K562 (cell line): Measurements from ENCODE around the gene CD37. TPM values are rescaled to one million over a fixed set of nuclear protein-coding genes. Genes with fewer than 3 reads are reported as not detected.
A peak's percentile ranks its signal among the peaks of the same experiment; 100 is the strongest.

Experiments used
- AFF4 ChIP-seq: sonication (generic); formaldehyde crosslinking; IDR thresholded peaks from 2 replicates; pipeline ENCODE4 v1.8.0; 2023; ENCODE audit warnings: mild to moderate bottlenecking, missing genetic modification reagents
- CTBP1 ChIP-seq: fragments of 450-650 bp; IDR thresholded peaks from 2 replicates; pipeline ENCODE4 v1.6.1; 2016; ENCODE audit warnings: borderline replicate concordance
- CTCF ChIP-seq, 3 experiments: IDR thresholded peaks in 2 of 3; conservative IDR thresholded peaks in 1 of 3; 2 replicates each; pipeline ENCODE4 v1.5.1; 2011 to 2012; ENCODE audit warnings: low read length in 3 of 3, mild to moderate bottlenecking in 3 of 3, control low read depth in 2 of 3, improper control_type of control experiment in 1 of 3, inconsistent platforms in 1 of 3, low read depth in 1 of 3, mixed read lengths in 1 of 3, moderate library complexity in 1 of 3; ENCODE audit not compliant: insufficient read depth in 2 of 3
- HCFC1 ChIP-seq: IDR thresholded peaks from 2 replicates; pipeline ENCODE4 v1.6.1; 2012; ENCODE audit warnings: low read depth, low read length, improper control_type of control experiment
- HDAC6 ChIP-seq: IDR thresholded peaks from 2 replicates; pipeline ENCODE4 v1.6.1; 2012; ENCODE audit warnings: low read depth, mild to moderate bottlenecking, control low read depth, inconsistent platforms, low read length, moderate library complexity
- MTA2 ChIP-seq: fragments of 450-650 bp; IDR thresholded peaks from 2 replicates; pipeline ENCODE4 v1.6.1; 2016; ENCODE audit warnings: low read depth
- NFXL1 ChIP-seq: fragments of 450-650 bp; formaldehyde crosslinking; IDR thresholded peaks from 2 replicates; pipeline ENCODE4 v1.4.0; 2021; ENCODE audit warnings: mild to moderate bottlenecking
- RCOR1 ChIP-seq, 2 experiments: IDR thresholded peaks; 2 replicates each; pipeline ENCODE4 v1.6.1; 2012; ENCODE audit warnings: low read depth in 2 of 2, low read length in 2 of 2, borderline replicate concordance in 1 of 2, improper control_type of control experiment in 1 of 2
- TFAM ChIP-seq: fragments of 250-450 bp; sonication (Bioruptor Pico); conservative IDR thresholded peaks from 2 replicates; pipeline ENCODE4 v1.5.0; 2021; ENCODE audit warnings: mild to moderate bottlenecking, moderate library complexity
- YY1 ChIP-seq, 3 experiments: IDR thresholded peaks; 2 replicates each; pipeline ENCODE4 v1.6.1; 2011; ENCODE audit warnings: low read length in 2 of 3, mild to moderate bottlenecking in 2 of 3, moderate library complexity in 2 of 3, borderline replicate concordance in 1 of 3, control low read depth in 1 of 3, low read depth in 1 of 3; ENCODE audit not compliant: insufficient read depth in 3 of 3, insufficient replicate concordance in 2 of 3, control insufficient read depth in 1 of 3, insufficient read length in 1 of 3; ENCODE audit errors: extremely low read depth in 1 of 3
- ZNF77 ChIP-seq: fragments of 250-450 bp; sonication (Bioruptor Pico); IDR thresholded peaks from 2 replicates; pipeline ENCODE4 v1.5.0; 2020
- polyA plus RNA-seq, 8 experiments: library from polyadenylated mRNA; depleted of rRNA in 4 of 8; stranded (reverse) in 5 of 8; unstranded in 3 of 8; fragments of >200 nt; fragmentation: Nextera tagmentation in 2 of 8; fragmentation: Illumina TruSeq in 1 of 8; extraction: Ambion mirVana in 2 of 8; extraction: Trizol in 1 of 8; gene quantifications; 2 replicates each; pipeline versions ENCODE4 v1.2.1 to v1.2.3, GENCODE V29; 2011 to 2014; ENCODE audit warnings: inconsistent platforms in 1 of 8, missing spikeins in 1 of 8
- total RNA-seq, 7 experiments: library from RNA; depleted of rRNA in 6 of 7; stranded (reverse); fragments of >200 nt in 6 of 7; fragmentation: Illumina TruSeq in 2 of 7; extraction: Trizol in 2 of 7; gene quantifications; 2 replicates each; pipeline versions ENCODE4 v1.2.1 to v1.2.3, GENCODE V29; 2011 to 2021; ENCODE audit warnings: low replicate concordance in 1 of 7
- TF ChIP-seq, protein P1 (sequence below): fragments of 150-350 bp; IDR thresholded peaks from 2 replicates; pipeline ENCODE4 v1.6.1; 2014; ENCODE audit warnings: low read depth, mild to moderate bottlenecking, low read length, borderline replicate concordance
- TF ChIP-seq, protein P2 (sequence below): fragments of 250-450 bp; sonication (Bioruptor Pico); IDR thresholded peaks from 2 replicates; pipeline ENCODE4 v1.5.0; 2021; ENCODE audit warnings: mild to moderate bottlenecking, moderate library complexity

Gene CD37
- total and polyA plus RNA-seq, 9 of the 15 experiments (the other 6 are each of a cell fraction or from before 2014, with no cell fraction given): 2.5 to 19.0 (median 7.4) TPM

GRCh38 chr19:49301165-49301865, 33.9 kb upstream of the CD37 start (continued):
- TF ChIP-seq, protein P1, sequence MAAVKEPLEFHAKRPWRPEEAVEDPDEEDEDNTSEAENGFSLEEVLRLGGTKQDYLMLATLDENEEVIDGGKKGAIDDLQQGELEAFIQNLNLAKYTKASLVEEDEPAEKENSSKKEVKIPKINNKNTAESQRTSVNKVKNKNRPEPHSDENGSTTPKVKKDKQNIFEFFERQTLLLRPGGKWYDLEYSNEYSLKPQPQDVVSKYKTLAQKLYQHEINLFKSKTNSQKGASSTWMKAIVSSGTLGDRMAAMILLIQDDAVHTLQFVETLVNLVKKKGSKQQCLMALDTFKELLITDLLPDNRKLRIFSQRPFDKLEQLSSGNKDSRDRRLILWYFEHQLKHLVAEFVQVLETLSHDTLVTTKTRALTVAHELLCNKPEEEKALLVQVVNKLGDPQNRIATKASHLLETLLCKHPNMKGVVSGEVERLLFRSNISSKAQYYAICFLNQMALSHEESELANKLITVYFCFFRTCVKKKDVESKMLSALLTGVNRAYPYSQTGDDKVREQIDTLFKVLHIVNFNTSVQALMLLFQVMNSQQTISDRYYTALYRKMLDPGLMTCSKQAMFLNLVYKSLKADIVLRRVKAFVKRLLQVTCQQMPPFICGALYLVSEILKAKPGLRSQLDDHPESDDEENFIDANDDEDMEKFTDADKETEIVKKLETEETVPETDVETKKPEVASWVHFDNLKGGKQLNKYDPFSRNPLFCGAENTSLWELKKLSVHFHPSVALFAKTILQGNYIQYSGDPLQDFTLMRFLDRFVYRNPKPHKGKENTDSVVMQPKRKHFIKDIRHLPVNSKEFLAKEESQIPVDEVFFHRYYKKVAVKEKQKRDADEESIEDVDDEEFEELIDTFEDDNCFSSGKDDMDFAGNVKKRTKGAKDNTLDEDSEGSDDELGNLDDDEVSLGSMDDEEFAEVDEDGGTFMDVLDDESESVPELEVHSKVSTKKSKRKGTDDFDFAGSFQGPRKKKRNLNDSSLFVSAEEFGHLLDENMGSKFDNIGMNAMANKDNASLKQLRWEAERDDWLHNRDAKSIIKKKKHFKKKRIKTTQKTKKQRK: no peak
- TF ChIP-seq YY1 (IDR thresholded peaks at IDR 0.05; ENCODE audit: borderline replicate concordance in 1 of 3, control insufficient read depth in 1 of 3, extremely low read depth in 1 of 3, insufficient read depth in 3 of 3, insufficient read length in 1 of 3, insufficient replicate concordance in 2 of 3, low read depth in 1 of 3, low read length in 2 of 3) (peak; percentile 25 to 80 (median 71)), ZNF77 (CRISPR knock-in tag) (no peak), CTCF (IDR thresholded peaks at IDR 0.05 in 2 of 3, conservative IDR thresholded peaks at IDR 0.05 in 1 of 3; ENCODE audit: insufficient read depth in 2 of 3, low read depth in 1 of 3, low read length in 3 of 3) (peak; percentile 92 to 97 (median 93)), NFXL1 (CRISPR knock-in tag) (no peak), CTBP1 (peak; percentile 22; the same call in 1 of the 2 replicates), HCFC1 (0 out of 2 replicates have a peak, but pooled peaks have one; percentile 13), RCOR1 (IDR thresholded peaks at IDR 0.05; ENCODE audit: borderline replicate concordance in 1 of 2, low read depth in 2 of 2, low read length in 2 of 2) (peak in 1 of 2 experiments; percentile 41; a peak in 1 of 4 replicates), TFAM (CRISPR knock-in tag) (no peak), MTA2 (no peak), HDAC6 (no peak), AFF4 (CRISPR knock-in tag) (no peak)
- TF ChIP-seq, protein P2, sequence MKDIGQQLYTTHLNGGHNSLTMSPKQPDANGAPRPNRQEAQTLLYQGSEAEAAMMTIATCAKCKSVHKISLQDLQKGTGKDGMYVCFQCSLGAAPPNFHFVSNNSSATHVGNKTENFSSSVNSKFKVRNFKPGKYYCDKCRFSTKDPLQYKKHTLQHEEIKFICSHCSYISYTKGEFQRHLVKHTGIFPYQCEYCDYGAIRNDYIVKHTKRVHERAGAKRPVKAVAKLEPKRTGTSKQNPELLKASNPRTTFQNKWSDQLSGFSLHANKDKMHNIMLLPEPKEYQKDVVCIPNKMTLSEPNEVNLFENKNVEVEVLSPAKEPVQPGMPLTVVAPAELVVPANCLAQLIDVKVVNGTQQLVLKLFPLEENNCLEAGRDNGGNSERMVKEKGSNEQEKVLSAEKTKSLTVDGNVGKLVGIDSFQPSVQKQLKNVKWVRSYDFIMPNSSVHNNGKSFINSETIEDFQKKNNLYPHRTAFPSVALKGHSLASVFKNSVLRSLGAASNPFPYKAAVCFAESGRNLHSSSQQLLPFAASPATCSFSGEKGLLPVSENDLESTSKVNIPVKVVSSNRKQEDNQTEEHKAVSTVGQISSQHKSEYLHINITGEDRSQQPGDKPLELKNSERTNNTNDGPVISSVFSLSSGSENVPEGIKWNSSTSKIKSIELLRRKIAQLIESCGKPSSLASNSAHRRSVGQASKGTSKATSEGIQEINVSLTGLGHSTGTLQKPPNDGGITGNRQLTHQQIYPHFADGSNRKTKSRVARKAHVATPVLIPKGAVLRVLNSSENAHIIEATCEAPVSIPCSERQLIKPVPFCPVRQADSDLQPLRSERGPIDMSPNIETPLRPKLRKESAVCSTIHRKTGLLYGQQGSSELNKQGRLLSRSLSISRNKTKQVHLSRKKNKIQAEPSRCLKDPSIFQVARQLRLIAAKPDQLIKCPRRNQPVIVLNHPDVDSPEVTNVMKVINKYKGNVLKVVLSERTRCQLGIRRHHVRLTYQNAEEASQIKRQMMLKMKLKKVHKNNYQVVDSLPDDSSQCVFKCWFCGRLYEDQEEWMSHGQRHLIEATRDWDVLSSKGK (CRISPR knock-in tag): no peak
